CD4-positive, alpha-beta T cell treated with Interleukin-4 for 1 hour (primary cell): ENCODE results near the gene CPT1B.
"Not testable (repeated sequence)": the region's sequence is repeated elsewhere in the genome, so short reads cannot be mapped to it uniquely, and the experiment has no call there.

Experiments used
- DNase-seq, 2 donors: peaks; one replicate each; pipeline ENCODE4 v3.0.0-alpha.2; 2020 to 2022

Gene CPT1B

GRCh38 chr22:50577987-50578775, at the start of gene CPT1B:
Gene CPT1B (minus strand): TSS chr22:50578427. CDS start chr22:50577915, 512 bp downstream.
- no peak for DNase-seq

- peak in 1 of 2 donors; percentile 29 for DNase-seq
Observed at GRCh38 chr22:50626850-50627641, 48.8 kb upstream of the CPT1B start.

- no peak for DNase-seq
Observed at GRCh38 chr22:50626314-50626849, 48.2 kb upstream of the CPT1B start.

GRCh38 chr22:50625568-50626313, 47.5 kb upstream of the CPT1B start:
- no peak for DNase-seq

- DNase-seq = no peak
Observed at GRCh38 chr22:50625131-50625567, 46.9 kb upstream of the CPT1B start.

GRCh38 chr22:50624347-50625130, 46.3 kb upstream of the CPT1B start:
- no peak for DNase-seq

- no peak for DNase-seq
Observed at GRCh38 chr22:50622723-50623327, 44.6 kb upstream of the CPT1B start.

- peak; percentile 38 to 48 for DNase-seq
Observed at GRCh38 chr22:50621948-50622722, 43.9 kb upstream of the CPT1B start.

- DNase-seq = peak; percentile 50 to 66
Observed at GRCh38 chr22:50621356-50621880, 43.2 kb upstream of the CPT1B start.

GRCh38 chr22:50620593-50621355, 42.5 kb upstream of the CPT1B start:
- DNase-seq = peak; percentile 70 to 74

- not testable (repeated sequence) for DNase-seq
Observed at GRCh38 chr22:50614296-50614695, 36.1 kb upstream of the CPT1B start.

GRCh38 chr22:50613291-50613981, 35.2 kb upstream of the CPT1B start:
- DNase-seq = no peak

GRCh38 chr22:50612528-50613221, 34.4 kb upstream of the CPT1B start:
- DNase-seq = no peak

- no peak for DNase-seq
Observed at GRCh38 chr22:50612168-50612527, 33.9 kb upstream of the CPT1B start.

GRCh38 chr22:50611341-50612060, 33.3 kb upstream of the CPT1B start:
- DNase-seq = no peak

- DNase-seq = no peak
Observed at GRCh38 chr22:50610581-50610980, 32.4 kb upstream of the CPT1B start.

- no peak for DNase-seq
Observed at GRCh38 chr22:50610041-50610451, 31.8 kb upstream of the CPT1B start.

- no peak for DNase-seq
Observed at GRCh38 chr22:50609599-50609998, 31.4 kb upstream of the CPT1B start.
